IMR-90 (cell line): ENCODE data around the gene PIP4K2A.

Source experiments
- BHLHE40 ChIP-seq: fragments of 150-350 bp; IDR thresholded peaks from 2 replicates; pipeline ENCODE4 v1.6.1; 2016; ENCODE audit warnings: mild to moderate bottlenecking, low read depth, low read length
- CHD1 ChIP-seq: IDR thresholded peaks from 2 replicates; pipeline ENCODE4 v1.6.1; 2012; ENCODE audit warnings: low read depth, low read length, improper control_type of control experiment
- FOS ChIP-seq: fragments of 150-350 bp; IDR thresholded peaks from 2 replicates; pipeline ENCODE4 v1.6.1; 2016; ENCODE audit warnings: low read depth, low read length
- MAFK ChIP-seq: IDR thresholded peaks from 2 replicates; pipeline ENCODE4 v1.6.1; 2012; ENCODE audit warnings: low read depth, low read length, improper control_type of control experiment
- MXI1 ChIP-seq: IDR thresholded peaks from 2 replicates; pipeline ENCODE4 v1.6.1; 2012; ENCODE audit warnings: low read depth, mild to moderate bottlenecking, low read length, moderate library complexity, borderline replicate concordance
- POLR2A ChIP-seq: IDR thresholded peaks from 2 replicates; pipeline ENCODE4 v1.6.1; 2012; ENCODE audit warnings: mild to moderate bottlenecking, low read depth, low read length
- RCOR1 ChIP-seq: IDR thresholded peaks from 2 replicates; pipeline ENCODE4 v1.6.1; 2012; ENCODE audit warnings: mild to moderate bottlenecking, low read length, improper control_type of control experiment; ENCODE audit not compliant: insufficient replicate concordance
- RFX5 ChIP-seq: IDR thresholded peaks from 2 replicates; pipeline ENCODE4 v1.8.0; 2012; ENCODE audit warnings: low read depth, mild to moderate bottlenecking, low read length, moderate library complexity
- TF ChIP-seq, protein P1 (sequence below): conservative IDR thresholded peaks from 2 replicates; pipeline ENCODE4 v1.5.1; 2012; ENCODE audit warnings: mild to moderate bottlenecking, low read depth, low read length, improper control_type of control experiment
- TF ChIP-seq, protein P2 (sequence below): fragments of 150-350 bp; IDR thresholded peaks from 2 replicates; pipeline ENCODE4 v1.6.1; 2016; ENCODE audit warnings: low read depth, mild to moderate bottlenecking, low read length, moderate library complexity, borderline replicate concordance

DNA sequence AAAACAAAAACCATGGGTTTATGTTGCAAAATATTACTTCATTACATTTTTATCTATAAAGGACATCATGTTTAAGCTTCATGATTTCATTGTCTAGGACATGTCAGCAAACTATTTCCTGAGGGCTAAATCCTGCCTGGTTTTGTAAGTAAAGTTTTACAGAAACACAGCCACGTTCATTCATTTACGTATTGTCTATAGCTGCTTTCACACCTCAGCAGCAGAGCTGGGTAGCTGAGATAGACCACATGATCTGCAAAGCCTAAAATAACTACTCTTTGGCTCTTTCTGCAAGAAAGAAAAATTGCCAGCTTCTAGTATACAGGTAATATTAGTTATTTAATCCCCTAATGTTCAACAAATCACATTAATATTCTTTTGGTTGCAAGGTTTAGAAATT is 12.7 kb upstream of the PIP4K2A start:
- TF ChIP-seq POLR2A, result no peak
- TF ChIP-seq MAFK, result no peak
- TF ChIP-seq, protein P1, sequence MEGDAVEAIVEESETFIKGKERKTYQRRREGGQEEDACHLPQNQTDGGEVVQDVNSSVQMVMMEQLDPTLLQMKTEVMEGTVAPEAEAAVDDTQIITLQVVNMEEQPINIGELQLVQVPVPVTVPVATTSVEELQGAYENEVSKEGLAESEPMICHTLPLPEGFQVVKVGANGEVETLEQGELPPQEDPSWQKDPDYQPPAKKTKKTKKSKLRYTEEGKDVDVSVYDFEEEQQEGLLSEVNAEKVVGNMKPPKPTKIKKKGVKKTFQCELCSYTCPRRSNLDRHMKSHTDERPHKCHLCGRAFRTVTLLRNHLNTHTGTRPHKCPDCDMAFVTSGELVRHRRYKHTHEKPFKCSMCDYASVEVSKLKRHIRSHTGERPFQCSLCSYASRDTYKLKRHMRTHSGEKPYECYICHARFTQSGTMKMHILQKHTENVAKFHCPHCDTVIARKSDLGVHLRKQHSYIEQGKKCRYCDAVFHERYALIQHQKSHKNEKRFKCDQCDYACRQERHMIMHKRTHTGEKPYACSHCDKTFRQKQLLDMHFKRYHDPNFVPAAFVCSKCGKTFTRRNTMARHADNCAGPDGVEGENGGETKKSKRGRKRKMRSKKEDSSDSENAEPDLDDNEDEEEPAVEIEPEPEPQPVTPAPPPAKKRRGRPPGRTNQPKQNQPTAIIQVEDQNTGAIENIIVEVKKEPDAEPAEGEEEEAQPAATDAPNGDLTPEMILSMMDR, result no peak
- TF ChIP-seq BHLHE40, result no peak
- TF ChIP-seq, protein P2, sequence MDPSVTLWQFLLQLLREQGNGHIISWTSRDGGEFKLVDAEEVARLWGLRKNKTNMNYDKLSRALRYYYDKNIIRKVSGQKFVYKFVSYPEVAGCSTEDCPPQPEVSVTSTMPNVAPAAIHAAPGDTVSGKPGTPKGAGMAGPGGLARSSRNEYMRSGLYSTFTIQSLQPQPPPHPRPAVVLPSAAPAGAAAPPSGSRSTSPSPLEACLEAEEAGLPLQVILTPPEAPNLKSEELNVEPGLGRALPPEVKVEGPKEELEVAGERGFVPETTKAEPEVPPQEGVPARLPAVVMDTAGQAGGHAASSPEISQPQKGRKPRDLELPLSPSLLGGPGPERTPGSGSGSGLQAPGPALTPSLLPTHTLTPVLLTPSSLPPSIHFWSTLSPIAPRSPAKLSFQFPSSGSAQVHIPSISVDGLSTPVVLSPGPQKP, result no peak
- no peak for TF ChIP-seq RCOR1
- TF ChIP-seq CHD1, result no peak
- TF ChIP-seq RFX5, result no peak
- TF ChIP-seq FOS, result no peak
- no peak for TF ChIP-seq MXI1
